HepG2 (cell line): ENCODE results near the gene THSD4. TPM values are rescaled to one million over a fixed set of nuclear protein-coding genes. Genes with fewer than 3 reads are reported as not detected.

Source experiments
- ARID5B ChIP-seq: IDR thresholded peaks from 2 replicates; pipeline ENCODE4 v1.4.0; 2020; ENCODE audit warnings: mild to moderate bottlenecking, missing genetic modification reagents
- EP300 ChIP-seq, 3 experiments: sonication (generic) in 1 of 3; formaldehyde crosslinking in 1 of 3; IDR thresholded peaks; 2 replicates each; pipeline versions ENCODE4 v1.5.1 to v1.6.1; 2011 to 2020; ENCODE audit warnings: low read depth in 2 of 3, low read length in 2 of 3, borderline replicate concordance in 1 of 3, improper control_type of control experiment in 1 of 3, mild to moderate bottlenecking in 1 of 3, missing genetic modification reagents in 1 of 3, moderate library complexity in 1 of 3
- ETV5 ChIP-seq: IDR thresholded peaks from 2 replicates; pipeline ENCODE4 v1.6.1; 2018; ENCODE audit warnings: missing biosample characterization, missing genetic modification reagents, inconsistent platforms, borderline replicate concordance
- FOSL2 ChIP-seq: sonication (generic); formaldehyde crosslinking; IDR thresholded peaks from 2 replicates; pipeline ENCODE4 v1.4.0; 2020; ENCODE audit warnings: missing genetic modification reagents
- GABPA ChIP-seq, 2 experiments: IDR thresholded peaks; 2 replicates each; pipeline ENCODE4 v1.6.1; 2011 to 2016; ENCODE audit warnings: low read depth in 2 of 2, low read length in 1 of 2, missing biosample characterization in 1 of 2, missing genetic modification characterization in 1 of 2
- JUN ChIP-seq: sonication (generic); formaldehyde crosslinking; IDR thresholded peaks from 2 replicates; pipeline ENCODE4 v1.4.0; 2020; ENCODE audit warnings: mild to moderate bottlenecking, missing genetic modification reagents
- NR2C2 ChIP-seq: sonication (generic); formaldehyde crosslinking; IDR thresholded peaks from 2 replicates; pipeline ENCODE4 v1.4.0; 2020; ENCODE audit warnings: missing genetic modification reagents, mild to moderate bottlenecking, moderate library complexity, borderline replicate concordance
- PPARG ChIP-seq: conservative IDR thresholded peaks from 2 replicates; pipeline ENCODE4 v1.6.1; 2016; ENCODE audit warnings: missing biosample characterization, missing genetic modification reagents
- ZNF562 ChIP-seq: sonication (generic); formaldehyde crosslinking; IDR thresholded peaks from 2 replicates; pipeline ENCODE4 v1.8.0; 2022; ENCODE audit warnings: missing genetic modification reagents, borderline replicate concordance
- ZNF672 ChIP-seq: sonication (generic); formaldehyde crosslinking; IDR thresholded peaks from 2 replicates; pipeline ENCODE4 v1.8.1; 2022; ENCODE audit warnings: missing genetic modification reagents
- polyA plus RNA-seq, 8 experiments: library from polyadenylated mRNA; depleted of rRNA in 3 of 8; stranded (reverse) in 7 of 8; unstranded in 1 of 8; fragments of >200 nt; fragmentation: Illumina TruSeq in 4 of 8; extraction: Trizol in 4 of 8; gene quantifications; 2 replicates each; pipeline versions ENCODE4 v1.2.1 to v1.2.3, GENCODE V29; 2011 to 2016; ENCODE audit warnings: low read depth in 4 of 8, missing spikeins in 1 of 8, mixed read lengths in 1 of 8; ENCODE audit not compliant: insufficient read depth in 1 of 8
- total RNA-seq, 5 experiments: library from RNA; depleted of rRNA; stranded (reverse); fragments of >200 nt; fragmentation: Illumina TruSeq; extraction: Trizol; gene quantifications; 2 replicates each; pipeline ENCODE4 v1.2.3, GENCODE V29; 2016; ENCODE audit warnings: low read depth in 1 of 5
- TF ChIP-seq, protein P1 (sequence below): sonication (generic); formaldehyde crosslinking; IDR thresholded peaks from 2 replicates; pipeline ENCODE4 v1.5.1; 2020; ENCODE audit warnings: mild to moderate bottlenecking, missing genetic modification reagents, borderline replicate concordance

The THSD4 gene
- total and polyA plus RNA-seq, 2 of the 13 experiments (the other 11 are each of a cell fraction or from before 2014, with no cell fraction given): 0.07 to 0.21 TPM

- TF ChIP-seq ETV5 (CRISPR knock-in tag) (peak; percentile 43; the same call in 1 of the 2 replicates), ZNF672 (CRISPR knock-in tag) (no peak), PPARG (CRISPR knock-in tag) (peak; percentile 89), EP300 (IDR thresholded peaks at IDR 0.05; ENCODE audit: low read depth in 2 of 2, low read length in 2 of 2) (0 out of 4 replicates have a peak, but pooled peaks of 1 of the 2 experiments have one; percentile 43), EP300 (CRISPR knock-in tag; IDR thresholded peaks at IDR 0.05; ENCODE audit: borderline replicate concordance) (no peak), NR2C2 (CRISPR knock-in tag) (0 out of 2 replicates have a peak, but pooled peaks have one; percentile 18), JUN (CRISPR knock-in tag) (peak; percentile 70), FOSL2 (CRISPR knock-in tag) (peak; percentile 94), ARID5B (CRISPR knock-in tag) (peak; percentile 42; the same call in 1 of the 2 replicates), GABPA (IDR thresholded peaks at IDR 0.05; ENCODE audit: low read depth, low read length) (no peak), GABPA (CRISPR knock-in tag; IDR thresholded peaks at IDR 0.05; ENCODE audit: low read depth) (peak; percentile 45), ZNF562 (CRISPR knock-in tag) (no peak)
- TF ChIP-seq, protein P1, sequence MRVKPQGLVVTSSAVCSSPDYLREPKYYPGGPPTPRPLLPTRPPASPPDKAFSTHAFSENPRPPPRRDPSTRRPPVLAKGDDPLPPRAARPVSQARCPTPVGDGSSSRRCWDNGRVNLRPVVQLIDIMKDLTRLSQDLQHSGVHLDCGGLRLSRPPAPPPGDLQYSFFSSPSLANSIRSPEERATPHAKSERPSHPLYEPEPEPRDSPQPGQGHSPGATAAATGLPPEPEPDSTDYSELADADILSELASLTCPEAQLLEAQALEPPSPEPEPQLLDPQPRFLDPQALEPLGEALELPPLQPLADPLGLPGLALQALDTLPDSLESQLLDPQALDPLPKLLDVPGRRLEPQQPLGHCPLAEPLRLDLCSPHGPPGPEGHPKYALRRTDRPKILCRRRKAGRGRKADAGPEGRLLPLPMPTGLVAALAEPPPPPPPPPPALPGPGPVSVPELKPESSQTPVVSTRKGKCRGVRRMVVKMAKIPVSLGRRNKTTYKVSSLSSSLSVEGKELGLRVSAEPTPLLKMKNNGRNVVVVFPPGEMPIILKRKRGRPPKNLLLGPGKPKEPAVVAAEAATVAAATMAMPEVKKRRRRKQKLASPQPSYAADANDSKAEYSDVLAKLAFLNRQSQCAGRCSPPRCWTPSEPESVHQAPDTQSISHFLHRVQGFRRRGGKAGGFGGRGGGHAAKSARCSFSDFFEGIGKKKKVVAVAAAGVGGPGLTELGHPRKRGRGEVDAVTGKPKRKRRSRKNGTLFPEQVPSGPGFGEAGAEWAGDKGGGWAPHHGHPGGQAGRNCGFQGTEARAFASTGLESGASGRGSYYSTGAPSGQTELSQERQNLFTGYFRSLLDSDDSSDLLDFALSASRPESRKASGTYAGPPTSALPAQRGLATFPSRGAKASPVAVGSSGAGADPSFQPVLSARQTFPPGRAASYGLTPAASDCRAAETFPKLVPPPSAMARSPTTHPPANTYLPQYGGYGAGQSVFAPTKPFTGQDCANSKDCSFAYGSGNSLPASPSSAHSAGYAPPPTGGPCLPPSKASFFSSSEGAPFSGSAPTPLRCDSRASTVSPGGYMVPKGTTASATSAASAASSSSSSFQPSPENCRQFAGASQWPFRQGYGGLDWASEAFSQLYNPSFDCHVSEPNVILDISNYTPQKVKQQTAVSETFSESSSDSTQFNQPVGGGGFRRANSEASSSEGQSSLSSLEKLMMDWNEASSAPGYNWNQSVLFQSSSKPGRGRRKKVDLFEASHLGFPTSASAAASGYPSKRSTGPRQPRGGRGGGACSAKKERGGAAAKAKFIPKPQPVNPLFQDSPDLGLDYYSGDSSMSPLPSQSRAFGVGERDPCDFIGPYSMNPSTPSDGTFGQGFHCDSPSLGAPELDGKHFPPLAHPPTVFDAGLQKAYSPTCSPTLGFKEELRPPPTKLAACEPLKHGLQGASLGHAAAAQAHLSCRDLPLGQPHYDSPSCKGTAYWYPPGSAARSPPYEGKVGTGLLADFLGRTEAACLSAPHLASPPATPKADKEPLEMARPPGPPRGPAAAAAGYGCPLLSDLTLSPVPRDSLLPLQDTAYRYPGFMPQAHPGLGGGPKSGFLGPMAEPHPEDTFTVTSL (CRISPR knock-in tag): 0 out of 2 replicates have a peak, but pooled peaks have one; percentile 30
Observed at GRCh38 chr15:71761649-71762048, 646.4 kb downstream of the THSD4 start (continued).
